GM12872 (cell line): ENCODE results near the gene PTCHD1.

Experiments used
- CTCF ChIP-seq: IDR thresholded peaks from 3 replicates; pipeline ENCODE4 v1.5.1; 2011; ENCODE audit warnings: low read depth, mild to moderate bottlenecking, low read length, moderate library complexity; ENCODE audit not compliant: insufficient read depth

Gene PTCHD1

GRCh38 chrX:23312136-23312535, 22.5 kb upstream of the PTCHD1 start:
- TF ChIP-seq CTCF, result no peak

GRCh38 chrX:23317799-23318724, 16.6 kb upstream of the PTCHD1 start:
- TF ChIP-seq CTCF, result peak; percentile 92

GRCh38 chrX:23327104-23327503, 7.5 kb upstream of the PTCHD1 start:
- TF ChIP-seq CTCF, result no peak

- no peak for TF ChIP-seq CTCF
Observed at GRCh38 chrX:23331701-23332100, 2.9 kb upstream of the PTCHD1 start.

GRCh38 chrX:23332101-23332887, 2.4 kb upstream of the PTCHD1 start:
- no peak for TF ChIP-seq CTCF

GRCh38 chrX:23332888-23333821, 1.5 kb upstream of the PTCHD1 start:
- no peak for TF ChIP-seq CTCF
